PFSK-1 (cell line): ENCODE measurements around the gene DLGAP1.

Experiments used
- FOXP2 ChIP-seq: optimal IDR thresholded peaks from 2 replicates; pipeline ENCODE3; 2011; ENCODE audit warnings: borderline replicate concordance, control low read depth, inconsistent platforms; ENCODE audit not compliant: insufficient read depth; ENCODE audit errors: extremely low read length, extremely low read depth
- POLR2AphosphoS5 ChIP-seq: IDR thresholded peaks from 2 replicates; pipeline ENCODE4 v1.6.1; 2012; ENCODE audit warnings: low read depth, mild to moderate bottlenecking, control low read depth, low read length, moderate library complexity
- SIN3A ChIP-seq: IDR thresholded peaks from 2 replicates; pipeline ENCODE4 v1.6.1; 2012; ENCODE audit warnings: mild to moderate bottlenecking, low read length, moderate library complexity, borderline replicate concordance; ENCODE audit not compliant: insufficient read depth
- TAF1 ChIP-seq: IDR thresholded peaks from 2 replicates; pipeline ENCODE4 v1.6.1; 2012; ENCODE audit warnings: low read length, control low read depth, borderline replicate concordance; ENCODE audit not compliant: insufficient read depth
- TF ChIP-seq, protein P1 (sequence below), 2 experiments: IDR thresholded peaks; 2 replicates each; pipeline versions ENCODE4 v1.6.1 to v1.8.0; 2011 to 2012; ENCODE audit warnings: low read depth in 2 of 2, low read length in 2 of 2, control low read depth in 1 of 2, inconsistent platforms in 1 of 2, mild to moderate bottlenecking in 1 of 2, moderate library complexity in 1 of 2; ENCODE audit not compliant: insufficient read depth in 1 of 2

DNA sequence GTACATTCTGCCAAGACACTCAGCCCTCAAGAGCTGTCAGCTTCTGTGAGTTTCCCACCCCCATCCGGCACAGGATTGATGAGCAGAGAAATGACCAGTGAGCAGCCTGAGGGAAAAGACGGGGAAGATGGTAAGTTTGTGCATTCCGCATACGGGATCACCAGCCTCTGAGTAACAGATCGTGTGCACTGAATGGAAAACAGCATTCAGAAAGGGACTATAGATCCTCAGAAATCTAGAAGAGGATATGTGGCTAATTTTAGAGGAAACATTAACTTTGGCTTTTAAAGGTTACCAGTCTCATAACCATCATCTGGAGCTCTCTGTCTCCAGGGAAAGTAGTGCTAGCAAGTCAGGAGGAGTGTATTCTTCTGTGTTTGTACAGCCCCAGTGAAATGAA is 679.1 kb downstream of the DLGAP1 start:
- no peak for TF ChIP-seq POLR2AphosphoS5
- TF ChIP-seq, protein P1, sequence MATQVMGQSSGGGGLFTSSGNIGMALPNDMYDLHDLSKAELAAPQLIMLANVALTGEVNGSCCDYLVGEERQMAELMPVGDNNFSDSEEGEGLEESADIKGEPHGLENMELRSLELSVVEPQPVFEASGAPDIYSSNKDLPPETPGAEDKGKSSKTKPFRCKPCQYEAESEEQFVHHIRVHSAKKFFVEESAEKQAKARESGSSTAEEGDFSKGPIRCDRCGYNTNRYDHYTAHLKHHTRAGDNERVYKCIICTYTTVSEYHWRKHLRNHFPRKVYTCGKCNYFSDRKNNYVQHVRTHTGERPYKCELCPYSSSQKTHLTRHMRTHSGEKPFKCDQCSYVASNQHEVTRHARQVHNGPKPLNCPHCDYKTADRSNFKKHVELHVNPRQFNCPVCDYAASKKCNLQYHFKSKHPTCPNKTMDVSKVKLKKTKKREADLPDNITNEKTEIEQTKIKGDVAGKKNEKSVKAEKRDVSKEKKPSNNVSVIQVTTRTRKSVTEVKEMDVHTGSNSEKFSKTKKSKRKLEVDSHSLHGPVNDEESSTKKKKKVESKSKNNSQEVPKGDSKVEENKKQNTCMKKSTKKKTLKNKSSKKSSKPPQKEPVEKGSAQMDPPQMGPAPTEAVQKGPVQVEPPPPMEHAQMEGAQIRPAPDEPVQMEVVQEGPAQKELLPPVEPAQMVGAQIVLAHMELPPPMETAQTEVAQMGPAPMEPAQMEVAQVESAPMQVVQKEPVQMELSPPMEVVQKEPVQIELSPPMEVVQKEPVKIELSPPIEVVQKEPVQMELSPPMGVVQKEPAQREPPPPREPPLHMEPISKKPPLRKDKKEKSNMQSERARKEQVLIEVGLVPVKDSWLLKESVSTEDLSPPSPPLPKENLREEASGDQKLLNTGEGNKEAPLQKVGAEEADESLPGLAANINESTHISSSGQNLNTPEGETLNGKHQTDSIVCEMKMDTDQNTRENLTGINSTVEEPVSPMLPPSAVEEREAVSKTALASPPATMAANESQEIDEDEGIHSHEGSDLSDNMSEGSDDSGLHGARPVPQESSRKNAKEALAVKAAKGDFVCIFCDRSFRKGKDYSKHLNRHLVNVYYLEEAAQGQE (IDR thresholded peaks at IDR 0.05; ENCODE audit: insufficient read depth in 1 of 2, low read depth in 2 of 2, low read length in 2 of 2) = no peak
- no peak for TF ChIP-seq TAF1
- no peak for TF ChIP-seq FOXP2
- TF ChIP-seq SIN3A = no peak
